GM20000 (cell line): ENCODE data around the gene RASA3.

Experiments
- DNase-seq: peaks from one replicate; pipeline ENCODE4 v3.0.0; 2012; ENCODE audit warnings: low spot score
- TF ChIP-seq, protein P1 (sequence below): IDR thresholded peaks from 2 replicates; pipeline ENCODE4 v1.5.1; 2012; ENCODE audit warnings: mild to moderate bottlenecking, control low read depth; ENCODE audit errors: extremely low read depth, missing control alignments

RASA3 gene

GRCh38 chr13:113955691-113956090 lies 176.7 kb downstream of the RASA3 start:
- TF ChIP-seq, protein P1, sequence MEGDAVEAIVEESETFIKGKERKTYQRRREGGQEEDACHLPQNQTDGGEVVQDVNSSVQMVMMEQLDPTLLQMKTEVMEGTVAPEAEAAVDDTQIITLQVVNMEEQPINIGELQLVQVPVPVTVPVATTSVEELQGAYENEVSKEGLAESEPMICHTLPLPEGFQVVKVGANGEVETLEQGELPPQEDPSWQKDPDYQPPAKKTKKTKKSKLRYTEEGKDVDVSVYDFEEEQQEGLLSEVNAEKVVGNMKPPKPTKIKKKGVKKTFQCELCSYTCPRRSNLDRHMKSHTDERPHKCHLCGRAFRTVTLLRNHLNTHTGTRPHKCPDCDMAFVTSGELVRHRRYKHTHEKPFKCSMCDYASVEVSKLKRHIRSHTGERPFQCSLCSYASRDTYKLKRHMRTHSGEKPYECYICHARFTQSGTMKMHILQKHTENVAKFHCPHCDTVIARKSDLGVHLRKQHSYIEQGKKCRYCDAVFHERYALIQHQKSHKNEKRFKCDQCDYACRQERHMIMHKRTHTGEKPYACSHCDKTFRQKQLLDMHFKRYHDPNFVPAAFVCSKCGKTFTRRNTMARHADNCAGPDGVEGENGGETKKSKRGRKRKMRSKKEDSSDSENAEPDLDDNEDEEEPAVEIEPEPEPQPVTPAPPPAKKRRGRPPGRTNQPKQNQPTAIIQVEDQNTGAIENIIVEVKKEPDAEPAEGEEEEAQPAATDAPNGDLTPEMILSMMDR: no peak
- no peak for DNase-seq

GRCh38 chr13:113955235-113955634 lies 177.2 kb downstream of the RASA3 start:
- no peak for DNase-seq
- TF ChIP-seq, protein P1: no peak

DNA sequence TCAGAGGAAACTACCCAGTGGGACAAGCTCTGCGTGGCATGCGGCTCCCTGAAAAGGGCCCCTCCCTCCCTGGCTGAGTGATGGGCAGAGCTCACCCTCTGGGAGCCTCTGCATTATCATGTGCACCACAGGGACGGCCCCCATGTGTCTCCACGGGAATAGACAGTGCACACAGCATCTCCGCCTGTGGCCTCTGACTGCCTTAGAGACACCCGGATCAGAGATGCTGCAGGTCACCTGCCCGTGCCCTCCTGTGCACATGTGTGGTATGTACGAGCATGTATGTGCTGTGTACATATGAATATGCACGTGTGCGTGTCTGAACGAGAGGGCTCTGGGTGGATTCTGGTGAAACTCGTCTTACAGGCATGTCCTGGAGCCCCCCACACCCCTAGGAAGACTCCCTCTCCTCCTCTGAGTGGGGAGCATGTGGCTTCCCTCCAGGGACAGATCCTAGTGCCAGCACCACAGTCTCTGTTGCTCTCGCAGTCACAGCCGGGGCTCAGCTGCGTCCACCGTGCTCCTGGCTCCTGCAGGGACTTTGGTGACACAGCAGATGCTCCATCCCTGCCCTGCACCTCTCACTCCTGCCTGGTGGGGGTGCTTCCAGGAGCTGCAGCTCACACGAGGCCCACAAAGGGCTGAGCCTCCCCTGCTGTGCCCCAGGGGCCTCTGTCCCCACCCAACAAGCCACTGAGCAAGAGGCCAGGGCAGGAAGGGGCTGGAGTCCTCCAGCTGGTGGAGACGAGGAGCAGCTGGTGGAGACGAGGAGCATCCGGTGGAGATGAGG lies 178.2 kb downstream of the RASA3 start:
- TF ChIP-seq, protein P1: no peak
- no peak for DNase-seq

DNA sequence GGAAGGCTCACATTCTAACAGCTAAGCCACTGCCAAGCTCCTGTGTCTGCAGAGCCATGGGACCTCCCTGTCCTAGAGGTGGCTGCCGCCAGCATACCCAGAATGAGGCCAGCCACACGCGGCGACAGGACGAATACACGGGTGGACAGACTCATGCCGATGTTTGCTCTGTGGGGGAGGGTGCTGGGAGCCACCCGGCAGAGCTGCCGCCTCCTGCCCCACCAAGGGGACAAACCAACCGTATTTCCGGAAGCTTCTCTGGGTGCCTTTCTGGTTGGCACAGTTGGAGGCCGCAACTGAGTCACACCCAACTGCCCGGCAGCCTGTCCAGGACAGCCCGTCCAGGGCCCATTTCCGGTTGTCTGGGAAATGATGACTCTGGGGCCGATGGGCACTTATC lies 178.9 kb downstream of the RASA3 start:
- DNase-seq: no peak
- TF ChIP-seq, protein P1: no peak

DNA sequence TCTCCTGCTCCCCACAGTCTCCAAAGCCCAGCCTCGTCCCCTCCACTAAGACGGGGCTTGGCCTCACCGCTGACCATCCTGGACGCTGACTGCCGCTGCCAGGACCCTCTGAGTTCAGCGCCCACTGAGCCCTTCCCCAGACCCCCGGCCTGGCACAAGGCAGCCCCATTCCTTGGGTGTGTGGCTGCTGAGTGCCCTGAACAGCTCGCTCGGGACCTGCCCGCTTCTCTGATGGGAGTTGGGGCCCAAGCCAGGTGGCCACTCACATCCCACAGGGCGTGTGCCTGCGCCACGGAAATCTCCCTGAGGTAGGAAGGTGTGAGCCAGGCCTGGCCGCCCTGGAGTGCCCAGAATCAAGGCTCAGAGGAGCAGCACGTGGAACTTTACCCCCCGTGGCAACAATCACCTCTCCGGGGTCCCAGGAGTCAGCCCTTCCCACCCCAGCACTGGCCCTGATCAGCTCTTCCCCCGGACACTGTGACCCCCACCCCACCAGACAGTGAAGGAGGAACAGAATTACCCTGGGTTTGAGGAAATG lies 179.4 kb downstream of the RASA3 start:
- TF ChIP-seq, protein P1: no peak
- no peak for DNase-seq

- TF ChIP-seq, protein P1: no peak
These were observed 180.1 kb downstream of the RASA3 start for GRCh38 chr13:113952151-113952982.

DNA sequence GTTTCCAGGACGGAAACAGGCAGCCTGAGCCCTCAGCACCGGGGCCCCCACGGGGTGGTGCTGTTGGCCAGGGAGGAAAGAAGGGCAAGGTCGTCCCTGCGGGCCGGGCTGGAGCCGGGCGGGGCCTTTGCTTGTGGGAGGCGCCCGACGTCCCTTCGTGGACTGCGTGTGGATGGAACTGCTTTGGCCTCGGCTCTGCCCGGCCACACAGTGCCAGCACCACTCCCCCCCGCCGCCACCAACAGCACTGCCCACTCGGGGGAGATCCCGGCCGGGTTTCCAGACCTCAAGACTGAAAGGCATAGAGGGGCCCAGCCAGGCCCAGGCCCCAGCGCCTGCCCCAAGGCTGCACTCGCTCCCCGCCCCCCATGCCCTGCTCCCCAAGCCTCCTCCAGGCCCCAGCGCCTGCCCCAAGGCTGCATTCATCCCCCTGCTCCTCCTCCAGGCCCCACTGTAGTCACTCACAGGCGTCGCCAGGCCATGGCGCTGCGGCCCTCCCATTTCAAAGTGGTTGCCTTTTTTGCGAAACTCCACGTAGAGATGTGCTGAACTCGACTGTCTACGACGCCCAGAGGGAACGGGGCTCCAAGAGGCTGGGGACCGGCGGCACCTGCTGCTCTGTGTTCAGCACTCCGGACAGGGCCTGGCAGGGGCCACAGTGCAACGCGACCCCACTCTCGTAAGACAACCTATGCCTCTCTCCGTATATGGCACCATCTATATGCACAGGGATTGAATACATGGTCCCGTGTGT lies 181.0 kb downstream of the RASA3 start:
- DNase-seq: peak; percentile 93
- TF ChIP-seq, protein P1: peak; percentile 66

More at GRCh38 chr13:113952151-113952982, 180.1 kb downstream of the RASA3 start:
- no peak for DNase-seq
